Activated CD4-positive, alpha-beta T cell treated with anti-CD3 and anti-CD28 coated beads, Interleukin-2, amount 10 ng/mL, durations not matched to agents 24 days and 14 days (primary cell): ENCODE results near the gene SLPI. TPM values are rescaled to one million over a fixed set of nuclear protein-coding genes. Genes with fewer than 3 reads are reported as not detected.

Source experiments
- DNase-seq: peaks from one replicate; pipeline ENCODE4 v3.0.0; 2022
- H3K27ac Mint-ChIP-seq: one replicate; pipeline ENCODE4 v1.8.0; 2022; ENCODE audit warnings: mild to moderate bottlenecking, mixed read lengths
- H3K27me3 Mint-ChIP-seq: one replicate; pipeline ENCODE4 v1.8.0; 2022; ENCODE audit warnings: mixed read lengths
- H3K36me3 Mint-ChIP-seq: one replicate; pipeline ENCODE4 v1.8.0; 2022; ENCODE audit warnings: low read depth, mild to moderate bottlenecking, mixed read lengths
- H3K4me1 Mint-ChIP-seq: one replicate; pipeline ENCODE4 v1.8.0; 2021; ENCODE audit warnings: mixed read lengths
- H3K4me3 Mint-ChIP-seq: one replicate; pipeline ENCODE4 v1.8.0; 2022; ENCODE audit warnings: mild to moderate bottlenecking, moderate library complexity, mixed read lengths
- H3K9me3 Mint-ChIP-seq: one replicate; pipeline ENCODE4 v1.8.0; 2021; ENCODE audit warnings: mixed read lengths
- intact Hi-C: fragments of 100-400 bp; cut with micrococcal nuclease; formaldehyde crosslinking; loops from one replicate; pipeline ENCODE4 v1.15.1; 2023
- total RNA-seq: library from RNA; stranded (reverse); gene quantifications from 2 replicates; pipeline ENCODE4 v1.2.3, GENCODE V29; 2022

Gene SLPI
- total RNA-seq, 1 donor from 2014 or later = not detected

- Mint-ChIP-seq H3K9me3 (no peaks in the 10 kb centered on the region), H3K36me3 (no peaks in the 10 kb centered on the region), H3K27me3 (peaks cover 31% of the 10 kb centered on the region), H3K4me3 (no peak overlapping the region), H3K4me1 (peaks cover 7% of the 10 kb centered on the region), H3K27ac (no peak overlapping the region)
- DNase-seq = no peak
- intact Hi-C loops = no loop called here
Measured at GRCh38 chr20:45258664-45259063, 4.3 kb upstream of the SLPI start.

- H3K27me3 Mint-ChIP-seq = peaks cover 28% of the 10 kb centered on the region
- no peaks in the 10 kb centered on the region for H3K36me3 Mint-ChIP-seq
- no peak overlapping the region for H3K27ac Mint-ChIP-seq
- no peaks in the 10 kb centered on the region for H3K9me3 Mint-ChIP-seq
- intact Hi-C loops = no loop called here
- no peak for DNase-seq
- peaks cover 7% of the 10 kb centered on the region for H3K4me1 Mint-ChIP-seq
- H3K4me3 Mint-ChIP-seq = no peak overlapping the region
Measured at GRCh38 chr20:45258259-45258658, 3.9 kb upstream of the SLPI start.

GRCh38 chr20:45257711-45258110 is 3.3 kb upstream of the SLPI start:
- Mint-ChIP-seq H3K4me1 (peaks cover 7% of the 10 kb centered on the region), H3K36me3 (no peaks in the 10 kb centered on the region), H3K9me3 (no peaks in the 10 kb centered on the region), H3K27me3 (peaks cover 25% of the 10 kb centered on the region), H3K4me3 (no peak overlapping the region), H3K27ac (no peak overlapping the region)
- peak; percentile 40 for DNase-seq
- intact Hi-C loops = no loop called here

- Mint-ChIP-seq H3K36me3 (no peaks in the 10 kb centered on the region), H3K27me3 (peaks cover 23% of the 10 kb centered on the region), H3K9me3 (no peaks in the 10 kb centered on the region), H3K4me1 (peaks cover 7% of the 10 kb centered on the region), H3K4me3 (no peak overlapping the region), H3K27ac (no peak overlapping the region)
- DNase-seq = no peak
- intact Hi-C loops = no loop called here
Measured at GRCh38 chr20:45257161-45257560, 2.8 kb upstream of the SLPI start.

GRCh38 chr20:45253261-45253660 is 1.1 kb downstream of the SLPI start:
- DNase-seq = no peak
- intact Hi-C loops = no loop called here
- Mint-ChIP-seq H3K36me3 (no peaks in the 10 kb centered on the region), H3K4me1 (peaks cover 7% of the 10 kb centered on the region), H3K4me3 (no peak overlapping the region), H3K27me3 (peaks cover 36% of the 10 kb centered on the region), H3K9me3 (no peaks in the 10 kb centered on the region), H3K27ac (no peak overlapping the region)

GRCh38 chr20:45251884-45252560 is 2.3 kb downstream of the SLPI start:
- peaks cover 43% of the 10 kb centered on the region for H3K27me3 Mint-ChIP-seq
- H3K27ac Mint-ChIP-seq = no peak overlapping the region
- intact Hi-C loops = no loop called here

GRCh38 chr20:45248609-45249008 is 5.8 kb downstream of the SLPI start:
- peaks cover 64% of the 10 kb centered on the region for H3K27me3 Mint-ChIP-seq
- no peaks in the 10 kb centered on the region for H3K9me3 Mint-ChIP-seq
- H3K27ac Mint-ChIP-seq = no peak overlapping the region
- no peak overlapping the region for H3K4me3 Mint-ChIP-seq
- intact Hi-C loops = no loop called here
- no peak for DNase-seq
- no peaks in the 10 kb centered on the region for H3K4me1 Mint-ChIP-seq
- H3K36me3 Mint-ChIP-seq = no peaks in the 10 kb centered on the region

More at GRCh38 chr20:45251884-45252560, 2.3 kb downstream of the SLPI start:
- H3K4me3 Mint-ChIP-seq = no peak overlapping the region
- no peak for DNase-seq
- H3K4me1 Mint-ChIP-seq = peaks cover 7% of the 10 kb centered on the region
- no peaks in the 10 kb centered on the region for H3K36me3 Mint-ChIP-seq
- H3K9me3 Mint-ChIP-seq = no peaks in the 10 kb centered on the region

- intact Hi-C loops = no loop called here
- Mint-ChIP-seq H3K9me3 (no peaks in the 10 kb centered on the region), H3K4me3 (no peak overlapping the region), H3K27me3 (peaks cover 70% of the 10 kb centered on the region), H3K27ac (no peak overlapping the region), H3K4me1 (no peaks in the 10 kb centered on the region), H3K36me3 (no peaks in the 10 kb centered on the region)
- no peak for DNase-seq
Measured at GRCh38 chr20:45247865-45248264, 6.5 kb downstream of the SLPI start.

- intact Hi-C loops = no loop called here
- Mint-ChIP-seq H3K4me1 (no peaks in the 10 kb centered on the region), H3K36me3 (no peaks in the 10 kb centered on the region), H3K27ac (no peak overlapping the region), H3K9me3 (no peaks in the 10 kb centered on the region), H3K4me3 (no peak overlapping the region), H3K27me3 (peaks cover 71% of the 10 kb centered on the region)
- DNase-seq = no peak
Measured at GRCh38 chr20:45246109-45246508, 8.3 kb downstream of the SLPI start.

GRCh38 chr20:45238139-45238538 is 16.2 kb downstream of the SLPI start:
- Mint-ChIP-seq H3K4me1 (no peaks in the 10 kb centered on the region), H3K27me3 (peaks cover 31% of the 10 kb centered on the region), H3K4me3 (no peak overlapping the region), H3K9me3 (no peaks in the 10 kb centered on the region), H3K36me3 (no peaks in the 10 kb centered on the region), H3K27ac (no peak overlapping the region)
- intact Hi-C loops = no loop called here
- DNase-seq = no peak

- H3K9me3 Mint-ChIP-seq = no peaks in the 10 kb centered on the region
- H3K4me1 Mint-ChIP-seq = no peaks in the 10 kb centered on the region
- H3K4me3 Mint-ChIP-seq = no peak overlapping the region
- no peaks in the 10 kb centered on the region for H3K36me3 Mint-ChIP-seq
- H3K27me3 Mint-ChIP-seq = peaks cover 29% of the 10 kb centered on the region
- no peak for DNase-seq
- intact Hi-C loops = no loop called here
- H3K27ac Mint-ChIP-seq = no peak overlapping the region
Measured at GRCh38 chr20:45235995-45236394, 18.4 kb downstream of the SLPI start.

GRCh38 chr20:45230631-45231030 is 23.7 kb downstream of the SLPI start:
- peaks cover 37% of the 10 kb centered on the region for H3K27me3 Mint-ChIP-seq
- intact Hi-C loops = no loop called here
- no peaks in the 10 kb centered on the region for H3K9me3 Mint-ChIP-seq
- no peak overlapping the region for H3K4me3 Mint-ChIP-seq
- no peaks in the 10 kb centered on the region for H3K36me3 Mint-ChIP-seq
- no peak for DNase-seq
- H3K4me1 Mint-ChIP-seq = no peaks in the 10 kb centered on the region
- no peak overlapping the region for H3K27ac Mint-ChIP-seq

GRCh38 chr20:45229264-45230056 is 24.9 kb downstream of the SLPI start:
- Mint-ChIP-seq H3K27me3 (peaks cover 41% of the 10 kb centered on the region), H3K9me3 (no peaks in the 10 kb centered on the region), H3K4me1 (no peaks in the 10 kb centered on the region), H3K36me3 (no peaks in the 10 kb centered on the region), H3K27ac (no peak overlapping the region), H3K4me3 (no peak overlapping the region)
- intact Hi-C loops = no loop called here
- peak; percentile 81 for DNase-seq

GRCh38 chr20:45226287-45226686 is 28.1 kb downstream of the SLPI start:
- H3K4me3 Mint-ChIP-seq = no peak overlapping the region
- intact Hi-C loops = no loop called here
- peaks cover 42% of the 10 kb centered on the region for H3K27me3 Mint-ChIP-seq
- DNase-seq = no peak
- H3K9me3 Mint-ChIP-seq = no peaks in the 10 kb centered on the region
- no peaks in the 10 kb centered on the region for H3K4me1 Mint-ChIP-seq
- no peak overlapping the region for H3K27ac Mint-ChIP-seq
- H3K36me3 Mint-ChIP-seq = no peaks in the 10 kb centered on the region
